ENCODE results near the gene XKR7.

GRCh38 chr20:31962761-31963160 is 5.2 kb upstream of the XKR7 start:
- TF ChIP-seq CTCF (IDR thresholded peaks at IDR 0.05; ENCODE audit: poor library complexity, severe bottlenecking), result no peak
- no peak for TF ChIP-seq RAD21 (conservative IDR thresholded peaks at IDR 0.05)
- no peak for TF ChIP-seq EZH2 (IDR thresholded peaks at IDR 0.05; ENCODE audit: borderline replicate concordance, insufficient read depth, low read length, poor library complexity, severe bottlenecking)
- no peak for TF ChIP-seq REST (IDR thresholded peaks at IDR 0.05; ENCODE audit: borderline replicate concordance)
- no peak for TF ChIP-seq TAF1 (IDR thresholded peaks at IDR 0.05; ENCODE audit: low read depth)
- TF ChIP-seq POLR2AphosphoS5 (IDR thresholded peaks at IDR 0.05), result no peak
- no peak for TF ChIP-seq MXI1 (conservative IDR thresholded peaks at IDR 0.05; ENCODE audit: poor library complexity, severe bottlenecking)
- TF ChIP-seq SMC3 (conservative IDR thresholded peaks at IDR 0.05; ENCODE audit: poor library complexity), result no peak
- TF ChIP-seq EP300 (conservative IDR thresholded peaks at IDR 0.05; ENCODE audit: poor library complexity, severe bottlenecking), result no peak
